RWPE1 (cell line): ENCODE results near the gene HDAC4.

ENCODE experiments used
- CTCF ChIA-PET: fragments of 350-600 bp; sonication (Branson Sonifier 250); formaldehyde crosslinking; extraction: SDS; loops from one replicate; lab custom pipeline; 2021; lab: Yijun Ruan, JAX
- POLR2A ChIA-PET: fragments of 400-600 bp; formaldehyde crosslinking; extraction: SDS; loops from one replicate; lab custom pipeline; 2020; ENCODE audit warnings: antibody characterized with exemption; ENCODE audit not compliant: low non-redundant PET; lab: Yijun Ruan, JAX
- DNase-seq: peaks from one replicate; pipeline ENCODE4 v3.0.0; 2012; ENCODE audit warnings: low spot score
- H3K27ac ChIP-seq: fragments of 450-650 bp; 2 replicates; pipeline ENCODE4 v1.5.1; 2017
- CTCF ChIP-seq: fragments of 450-650 bp; conservative IDR thresholded peaks from 2 replicates; pipeline ENCODE4 v1.5.1; 2017; ENCODE audit warnings: low read depth, mild to moderate bottlenecking

The HDAC4 gene

GRCh38 chr2:239058766-239059165 is 342.1 kb downstream of the HDAC4 start:
- DNase-seq: no peak
- no peak overlapping the region for H3K27ac ChIP-seq
- TF ChIP-seq CTCF: no peak
- ChIA-PET POLR2A (no interaction called here), CTCF (no interaction called here)

GRCh38 chr2:239057533-239057932 is 343.3 kb downstream of the HDAC4 start:
- no peak for DNase-seq
- ChIA-PET POLR2A (no interaction called here), CTCF (no interaction called here)
- no peak overlapping the region for H3K27ac ChIP-seq
- no peak for TF ChIP-seq CTCF

GRCh38 chr2:239056611-239057010 is 344.2 kb downstream of the HDAC4 start:
- DNase-seq: no peak
- POLR2A ChIA-PET: no interaction called here
- TF ChIP-seq CTCF: no peak
- CTCF ChIA-PET: interaction anchor here (0.8 kb wide), 1 partner anchor 9 kb away, joined by 4 read pairs; no protein-coding TSS in a partner anchor
- no peak overlapping the region for H3K27ac ChIP-seq

- TF ChIP-seq CTCF: no peak
- no peak for DNase-seq
- CTCF ChIA-PET: interaction anchor here (0.8 kb wide), 1 partner anchor 10 kb away, joined by 4 read pairs; no protein-coding TSS in a partner anchor
- POLR2A ChIA-PET: no interaction called here
- H3K27ac ChIP-seq: no peak overlapping the region
Measured at GRCh38 chr2:239055756-239056493, 344.9 kb downstream of the HDAC4 start.

GRCh38 chr2:239054921-239055320 is 345.9 kb downstream of the HDAC4 start:
- TF ChIP-seq CTCF: no peak
- H3K27ac ChIP-seq: no peak overlapping the region
- no peak for DNase-seq
- CTCF ChIA-PET: interaction anchor here (0.7 kb wide), 1 partner anchor 349 kb away, joined by 3 read pairs; no protein-coding TSS in a partner anchor
- POLR2A ChIA-PET: no interaction called here

GRCh38 chr2:239053801-239054503 is 346.9 kb downstream of the HDAC4 start:
- no peak for DNase-seq
- ChIA-PET POLR2A (no interaction called here), CTCF (no interaction called here)
- H3K27ac ChIP-seq: no peak overlapping the region
- TF ChIP-seq CTCF: no peak
